DOHH2 (cell line): ENCODE measurements around the gene GTPBP3.

Experiments used
- H3F3A ChIP-seq: fragments of 200-600 bp; sonication (generic), shearing (Covaris generic); 2 replicates; pipeline ENCODE4 v1.6.0; 2016; ENCODE audit warnings: antibody characterized with exemption, mild to moderate bottlenecking; ENCODE audit not compliant: control insufficient read depth, insufficient read depth
- H3K27ac ChIP-seq: fragments of 200-600 bp; sonication (generic); 2 replicates; pipeline ENCODE4 v1.5.1; 2014; ENCODE audit warnings: low read depth, mild to moderate bottlenecking, low read length, moderate library complexity
- H3K27me3 ChIP-seq: fragments of 200-600 bp; sonication (generic); 2 replicates; pipeline ENCODE4 v1.6.1; 2014; ENCODE audit warnings: mild to moderate bottlenecking, low read length, mixed read lengths; ENCODE audit not compliant: control insufficient read depth
- H3K36me3 ChIP-seq: fragments of 200-600 bp; sonication (generic); 2 replicates; pipeline ENCODE4 v1.6.1; 2014; ENCODE audit warnings: mild to moderate bottlenecking, low read length, moderate library complexity, mixed read lengths; ENCODE audit not compliant: control insufficient read depth
- H3K4me1 ChIP-seq: fragments of 200-600 bp; sonication (generic); 2 replicates; pipeline ENCODE4 v1.6.1; 2014; ENCODE audit warnings: mild to moderate bottlenecking, low read length, mixed read lengths; ENCODE audit not compliant: control insufficient read depth
- H3K4me2 ChIP-seq: fragments of 200-600 bp; sonication (generic); 2 replicates; pipeline ENCODE4 v1.6.0; 2014; ENCODE audit warnings: mild to moderate bottlenecking, low read length, moderate library complexity
- H3K4me3 ChIP-seq: fragments of 200-600 bp; sonication (generic); 2 replicates; pipeline ENCODE4 v1.5.1; 2014; ENCODE audit warnings: mild to moderate bottlenecking, low read length, mixed read lengths
- H3K79me2 ChIP-seq: fragments of 200-600 bp; sonication (generic); 2 replicates; pipeline ENCODE4 v1.6.1; 2014; ENCODE audit warnings: mild to moderate bottlenecking, low read length, mixed read lengths; ENCODE audit not compliant: control insufficient read depth
- H3K9me2 ChIP-seq: fragments of 200-600 bp; sonication (generic); replicated peaks from 2 replicates; pipeline ENCODE4 v1.6.1; 2014; ENCODE audit warnings: mild to moderate bottlenecking, low read length, mixed read lengths; ENCODE audit not compliant: control insufficient read depth
- H3K9me3 ChIP-seq: fragments of 200-600 bp; sonication (generic); 2 replicates; pipeline ENCODE4 v1.6.1; 2014; ENCODE audit warnings: antibody characterized with exemption, low read length, mixed read lengths; ENCODE audit not compliant: control insufficient read depth, insufficient read depth
- H4K20me1 ChIP-seq: fragments of 200-600 bp; sonication (generic); 2 replicates; pipeline ENCODE4 v1.6.0; 2014; ENCODE audit warnings: low read depth, mild to moderate bottlenecking, antibody characterized with exemption, low read length, moderate library complexity; ENCODE audit not compliant: control insufficient read depth, insufficient read depth
- CTCF ChIP-seq: fragments of 200-600 bp; sonication (generic); IDR thresholded peaks from one replicate; pipeline ENCODE4 v1.5.1; 2014; ENCODE audit warnings: antibody characterized with exemption, mild to moderate bottlenecking, low read depth, low read length; ENCODE audit not compliant: poor library complexity, severe bottlenecking
- EZH2phosphoT487 ChIP-seq: fragments of 200-600 bp; sonication (generic); IDR thresholded peaks from 2 replicates; pipeline ENCODE4 v1.6.1; 2017; ENCODE audit warnings: borderline replicate concordance, mild to moderate bottlenecking, antibody characterized with exemption, low read length, moderate library complexity, mixed read lengths

Gene GTPBP3

GRCh38 chr19:17324357-17325114 is 12.8 kb upstream of the GTPBP3 start:
- H3K9me2 ChIP-seq: no peaks in the 10 kb centered on the region
- no peak overlapping the region for H3K4me2 ChIP-seq
- H3K4me1 ChIP-seq: peaks cover 24% of the 10 kb centered on the region
- no peaks in the 10 kb centered on the region for H3K79me2 ChIP-seq
- no peak overlapping the region for H3K27ac ChIP-seq
- H4K20me1 ChIP-seq: no peaks in the 10 kb centered on the region
- no peak overlapping the region for H3K4me3 ChIP-seq
- peaks cover 5% of the 10 kb centered on the region for H3F3A ChIP-seq
- peaks cover 25% of the 10 kb centered on the region; the same call in 1 of the 2 replicates for H3K36me3 ChIP-seq
- H3K9me3 ChIP-seq: no peaks in the 10 kb centered on the region
- peaks cover 7% of the 10 kb centered on the region for H3K27me3 ChIP-seq
- no peak for TF ChIP-seq EZH2phosphoT487

- Histone ChIP-seq H4K20me1 (no peaks in the 10 kb centered on the region), H3K27ac (no peak overlapping the region), H3K9me2 (no peaks in the 10 kb centered on the region), H3K4me2 (no peak overlapping the region), H3K4me3 (no peak overlapping the region), H3K27me3 (peaks cover 8% of the 10 kb centered on the region), H3K9me3 (no peaks in the 10 kb centered on the region), H3F3A (peaks cover 5% of the 10 kb centered on the region), H3K36me3 (peaks cover 20% of the 10 kb centered on the region; the same call in 1 of the 2 replicates), H3K4me1 (peaks cover 24% of the 10 kb centered on the region), H3K79me2 (no peaks in the 10 kb centered on the region)
- TF ChIP-seq EZH2phosphoT487 (no peak), CTCF (no peak)
These were observed 12.2 kb upstream of the GTPBP3 start for GRCh38 chr19:17325133-17325532.

GRCh38 chr19:17325881-17326594 is 11.3 kb upstream of the GTPBP3 start:
- no peaks in the 10 kb centered on the region for H4K20me1 ChIP-seq
- no peak overlapping the region for H3K4me3 ChIP-seq
- H3F3A ChIP-seq: peaks cover 5% of the 10 kb centered on the region
- H3K27me3 ChIP-seq: peaks cover 8% of the 10 kb centered on the region
- no peak overlapping the region for H3K4me2 ChIP-seq
- no peaks in the 10 kb centered on the region for H3K9me3 ChIP-seq
- H3K27ac ChIP-seq: no peak overlapping the region
- TF ChIP-seq CTCF: no peak
- no peak for TF ChIP-seq EZH2phosphoT487
- H3K4me1 ChIP-seq: peaks cover 24% of the 10 kb centered on the region
- H3K9me2 ChIP-seq: no peaks in the 10 kb centered on the region
- peaks cover 14% of the 10 kb centered on the region; the same call in 1 of the 2 replicates for H3K36me3 ChIP-seq
- no peaks in the 10 kb centered on the region for H3K79me2 ChIP-seq

GRCh38 chr19:17326595-17326966 is 10.8 kb upstream of the GTPBP3 start:
- no peak overlapping the region for H3K27ac ChIP-seq
- H3K9me2 ChIP-seq: no peaks in the 10 kb centered on the region
- no peak overlapping the region for H3K4me2 ChIP-seq

More at GRCh38 chr19:17326595-17326966, 10.8 kb upstream of the GTPBP3 start:
- Histone ChIP-seq H3K4me3 (no peak overlapping the region), H3K9me3 (no peaks in the 10 kb centered on the region), H3K27me3 (peaks cover 8% of the 10 kb centered on the region), H4K20me1 (no peaks in the 10 kb centered on the region), H3K36me3 (peaks cover 9% of the 10 kb centered on the region; the same call in 1 of the 2 replicates), H3K4me1 (peaks cover 24% of the 10 kb centered on the region), H3K79me2 (no peaks in the 10 kb centered on the region), H3F3A (peaks cover 5% of the 10 kb centered on the region)
- TF ChIP-seq CTCF: no peak
